Measurements from ENCODE around the gene FGF22.

DNA sequence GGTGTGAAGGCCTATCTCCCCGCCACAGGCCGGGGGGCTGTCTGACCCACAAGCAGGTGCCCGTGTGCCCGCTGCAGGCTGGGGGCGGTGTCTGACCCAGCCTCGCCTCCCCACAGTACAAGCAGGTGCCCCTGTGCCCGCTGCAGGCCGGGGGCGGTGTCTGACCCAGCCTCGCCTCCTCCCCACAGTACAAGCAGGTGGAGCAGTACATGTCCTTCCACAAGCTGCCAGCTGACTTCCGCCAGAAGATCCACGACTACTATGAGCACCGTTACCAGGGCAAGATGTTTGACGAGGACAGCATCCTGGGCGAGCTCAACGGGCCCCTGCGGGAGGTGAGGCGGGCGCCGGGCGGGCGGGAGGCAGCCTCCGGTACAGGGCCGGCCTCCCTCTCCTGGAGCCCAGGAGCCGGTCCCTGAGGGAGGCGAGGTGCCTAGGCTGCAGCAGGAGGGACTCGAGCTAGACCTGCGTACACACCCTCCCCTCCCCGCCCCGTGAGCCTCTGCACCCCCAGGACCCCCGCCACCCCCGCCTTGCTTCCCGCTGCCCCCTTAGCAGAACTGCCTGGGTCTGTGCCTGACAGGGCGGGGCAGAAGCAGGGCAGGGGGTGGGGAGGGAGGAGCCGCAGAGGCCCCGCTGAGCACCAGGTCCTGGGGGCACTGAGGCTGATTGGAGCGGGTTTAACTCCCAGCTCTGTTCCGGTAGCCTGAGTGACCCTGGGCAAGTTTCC is 29.4 kb upstream of the FGF22 start:
- TF ChIP-seq CTCF (IDR thresholded peaks at IDR 0.05) (no peak), EZH2 (IDR thresholded peaks at IDR 0.05; ENCODE audit: borderline replicate concordance, insufficient read depth, low read depth, low read length, poor library complexity, severe bottlenecking) (no peak)

All from B cell (primary cell).